ENCODE results near the gene DPP7.

Gene DPP7

DNA sequence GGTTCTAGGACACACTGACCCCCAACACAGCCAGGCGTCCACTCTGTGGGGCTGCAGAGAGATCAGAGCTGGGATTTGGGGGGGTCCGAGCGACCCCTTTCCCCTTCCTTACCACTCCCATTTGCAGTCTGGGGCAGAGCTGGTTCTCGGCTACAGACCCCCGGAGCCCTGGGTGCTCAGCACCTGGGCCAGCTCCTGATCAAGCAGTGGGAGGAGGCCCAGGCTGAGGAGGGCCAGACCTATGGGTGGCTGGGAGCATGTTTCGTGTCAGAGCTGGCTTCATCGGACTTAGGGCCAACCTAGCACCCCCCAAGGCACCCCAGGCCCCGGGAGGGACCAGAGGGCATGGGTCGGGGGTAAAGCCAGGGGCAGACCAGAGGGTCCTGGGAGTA, 32.0 kb upstream of the DPP7 start:
- Histone ChIP-seq H3K4me1 (ENCODE audit: control insufficient read depth, insufficient read depth, low read length) (no peaks in the 10 kb centered on the region), H3K4me3 (ENCODE audit: low read depth, low read length) (no peak overlapping the region), H3K27me3 (ENCODE audit: control insufficient read depth, insufficient read depth, low read length) (peaks cover 14% of the 10 kb centered on the region), H3K9ac (ENCODE audit: low read depth, low read length) (no peak overlapping the region), H3K9me3 (ENCODE audit: control insufficient read depth, insufficient read depth, low read length) (no peaks in the 10 kb centered on the region), H3K36me3 (ENCODE audit: control insufficient read depth, insufficient read depth, low read length) (no peaks in the 10 kb centered on the region)

DNA sequence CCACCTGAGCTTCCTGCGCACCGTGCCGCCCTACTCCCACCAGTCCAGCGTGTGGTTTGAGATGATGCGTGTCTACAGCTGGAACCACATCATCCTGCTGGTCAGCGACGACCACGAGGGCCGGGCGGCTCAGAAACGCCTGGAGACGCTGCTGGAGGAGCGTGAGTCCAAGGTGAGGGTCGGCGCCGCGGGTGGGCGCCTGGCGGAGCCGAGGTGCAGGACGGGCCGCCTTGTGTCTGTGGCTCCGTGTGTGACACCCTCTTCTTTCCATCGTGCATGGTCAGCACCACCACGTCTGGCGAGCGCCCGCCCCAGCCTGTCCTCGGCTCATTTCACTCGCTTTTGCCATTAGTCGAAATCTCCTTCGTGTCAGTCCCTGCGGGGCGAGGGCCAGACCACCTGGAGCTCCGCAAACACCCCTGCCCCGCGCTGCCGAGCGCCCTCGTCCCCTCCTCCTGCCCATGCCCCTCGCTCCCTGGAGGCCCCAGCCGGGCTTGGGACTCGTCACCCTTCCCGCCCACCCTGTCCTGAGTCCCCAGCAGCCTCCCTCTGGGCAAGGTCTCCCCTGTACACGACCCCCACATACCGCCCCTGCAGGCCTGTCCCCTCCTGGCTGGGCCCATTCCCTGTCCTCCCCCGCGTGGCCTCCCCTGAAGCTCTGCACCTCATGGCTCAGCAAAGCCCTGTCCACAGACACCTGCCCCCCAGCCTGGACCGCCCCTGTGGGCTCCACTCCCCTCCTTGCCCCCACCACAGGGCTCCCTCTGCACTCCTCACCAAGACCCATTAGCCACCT, 31.4 kb upstream of the DPP7 start:
- no peak overlapping the region for H3K4me3 ChIP-seq (ENCODE audit: low read depth, low read length)
- H3K4me1 ChIP-seq (ENCODE audit: control insufficient read depth, insufficient read depth, low read length), result no peaks in the 10 kb centered on the region
- no peaks in the 10 kb centered on the region for H3K9me3 ChIP-seq (ENCODE audit: control insufficient read depth, insufficient read depth, low read length)
- no peak overlapping the region for H3K9ac ChIP-seq (ENCODE audit: low read depth, low read length)
- H3K36me3 ChIP-seq (ENCODE audit: control insufficient read depth, insufficient read depth, low read length), result no peaks in the 10 kb centered on the region
- H3K27me3 ChIP-seq (ENCODE audit: control insufficient read depth, insufficient read depth, low read length), result peaks cover 20% of the 10 kb centered on the region

DNA sequence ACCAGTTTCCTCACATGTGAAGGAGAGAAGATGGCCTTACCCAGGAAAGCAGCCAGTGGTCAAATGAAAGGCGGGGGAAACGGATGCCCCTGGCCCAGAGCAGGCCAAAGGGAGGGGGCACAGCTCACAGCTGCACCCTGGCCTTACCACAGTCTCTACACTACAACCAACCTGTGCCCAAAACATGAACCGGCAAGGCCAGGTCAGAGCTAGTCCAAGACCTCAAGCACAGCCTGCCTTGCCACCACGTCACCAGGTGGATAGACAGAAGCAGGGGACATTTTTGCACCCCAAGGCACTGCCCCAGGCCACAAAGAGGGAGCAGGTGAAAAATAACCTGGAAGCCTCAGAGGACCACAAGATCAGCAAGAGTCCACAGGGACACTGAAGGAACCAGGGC, 28.9 kb upstream of the DPP7 start:
- peaks cover 40% of the 10 kb centered on the region for H3K27me3 ChIP-seq (ENCODE audit: control insufficient read depth, insufficient read depth, low read length)
- H3K4me3 ChIP-seq (ENCODE audit: low read depth, low read length), result no peak overlapping the region
- no peaks in the 10 kb centered on the region for H3K9me3 ChIP-seq (ENCODE audit: control insufficient read depth, insufficient read depth, low read length)
- no peaks in the 10 kb centered on the region for H3K36me3 ChIP-seq (ENCODE audit: control insufficient read depth, insufficient read depth, low read length)
- H3K4me1 ChIP-seq (ENCODE audit: control insufficient read depth, insufficient read depth, low read length), result no peaks in the 10 kb centered on the region
- no peak overlapping the region for H3K9ac ChIP-seq (ENCODE audit: low read depth, low read length)

DNA sequence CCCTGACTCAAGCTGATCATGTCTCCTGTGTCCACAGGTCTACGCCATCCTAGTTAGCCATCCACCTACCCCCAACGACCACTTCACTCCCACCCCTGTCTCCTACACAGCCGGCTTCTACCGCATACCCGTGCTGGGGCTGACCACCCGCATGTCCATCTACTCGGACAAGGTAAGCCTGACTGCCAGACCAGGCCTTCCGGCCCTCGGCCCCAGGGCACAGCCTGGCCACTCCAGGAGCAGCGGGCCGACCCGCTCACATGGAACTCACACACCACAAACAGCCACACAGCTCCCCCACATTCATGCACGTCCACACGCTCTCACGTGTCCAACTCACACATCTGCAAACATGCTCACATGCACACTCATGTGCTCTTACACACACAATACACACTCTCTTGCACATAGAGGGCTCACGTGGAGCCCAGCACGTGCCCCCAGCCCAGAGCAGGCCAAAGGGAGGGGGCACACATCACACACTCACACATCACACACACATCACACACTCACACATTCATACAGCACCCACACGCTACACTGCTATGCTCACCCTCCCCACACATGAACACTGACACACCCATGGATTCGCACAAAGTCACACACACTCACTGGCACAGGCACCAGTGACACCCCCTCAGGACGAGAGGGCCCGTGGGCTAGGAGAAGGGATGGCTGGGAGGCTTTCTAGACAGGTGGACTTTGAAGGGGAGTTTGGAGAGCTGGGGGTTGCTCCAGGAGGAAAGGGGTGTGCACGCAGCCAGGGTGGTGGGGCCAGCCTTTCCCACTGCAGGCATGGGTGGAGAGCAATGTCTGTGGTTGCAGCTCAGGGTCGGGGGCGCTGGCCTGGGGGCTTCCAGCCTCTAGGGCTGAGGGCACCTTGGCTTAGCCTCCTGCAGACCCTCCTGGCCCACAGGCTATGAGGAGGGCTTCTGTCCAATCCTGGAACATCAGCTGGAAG, 27.7 kb upstream of the DPP7 start:
- Histone ChIP-seq H3K9ac (ENCODE audit: low read depth, low read length) (no peak overlapping the region), H3K27me3 (ENCODE audit: control insufficient read depth, insufficient read depth, low read length) (peaks cover 50% of the 10 kb centered on the region), H3K36me3 (ENCODE audit: control insufficient read depth, insufficient read depth, low read length) (no peaks in the 10 kb centered on the region), H3K9me3 (ENCODE audit: control insufficient read depth, insufficient read depth, low read length) (no peaks in the 10 kb centered on the region), H3K4me1 (ENCODE audit: control insufficient read depth, insufficient read depth, low read length) (no peaks in the 10 kb centered on the region), H3K4me3 (ENCODE audit: low read depth, low read length) (no peak overlapping the region)

DNA sequence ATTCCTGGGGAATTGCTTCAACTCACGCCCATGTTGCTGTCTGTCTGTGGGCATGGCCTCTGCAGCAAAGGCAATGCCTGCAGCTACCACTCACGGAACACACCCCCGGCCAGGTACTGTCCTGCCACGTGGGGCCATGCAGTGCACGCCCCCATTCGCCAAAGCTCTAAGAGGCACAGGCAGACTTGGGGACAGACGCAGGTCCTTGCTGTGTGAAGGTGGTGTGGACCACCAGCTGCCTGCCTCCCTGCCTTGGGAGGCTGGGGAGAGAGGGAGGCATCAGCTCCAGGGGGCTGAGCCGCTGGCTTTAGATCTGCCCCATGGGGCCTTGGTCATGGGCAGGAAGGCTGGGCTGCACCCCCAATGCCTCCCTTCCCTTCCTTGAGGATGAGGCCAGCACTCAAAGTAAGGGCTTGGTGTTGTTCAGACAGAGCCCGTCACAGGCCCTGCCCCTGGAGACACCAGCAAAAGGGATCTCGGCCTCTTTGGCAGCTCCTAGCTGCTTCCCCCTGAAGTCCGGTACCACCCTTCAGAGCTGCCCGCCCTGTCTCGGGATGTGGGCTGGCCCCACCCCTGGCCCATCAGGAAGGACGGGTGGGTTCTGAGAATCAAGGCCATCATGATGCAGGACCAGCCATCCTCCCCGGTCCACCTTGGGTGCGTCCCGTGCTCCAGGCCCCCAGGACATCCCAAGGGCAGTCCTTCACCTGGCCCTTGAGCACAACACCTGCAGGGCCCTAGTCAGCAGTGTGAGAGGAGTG, 26.7 kb upstream of the DPP7 start:
- H3K4me1 ChIP-seq (ENCODE audit: control insufficient read depth, insufficient read depth, low read length), result no peaks in the 10 kb centered on the region
- H3K27me3 ChIP-seq (ENCODE audit: control insufficient read depth, insufficient read depth, low read length), result peaks cover 57% of the 10 kb centered on the region
- H3K36me3 ChIP-seq (ENCODE audit: control insufficient read depth, insufficient read depth, low read length), result no peaks in the 10 kb centered on the region
- no peak overlapping the region for H3K9ac ChIP-seq (ENCODE audit: low read depth, low read length)
- no peak overlapping the region for H3K4me3 ChIP-seq (ENCODE audit: low read depth, low read length)
- H3K9me3 ChIP-seq (ENCODE audit: control insufficient read depth, insufficient read depth, low read length), result no peaks in the 10 kb centered on the region

DNA sequence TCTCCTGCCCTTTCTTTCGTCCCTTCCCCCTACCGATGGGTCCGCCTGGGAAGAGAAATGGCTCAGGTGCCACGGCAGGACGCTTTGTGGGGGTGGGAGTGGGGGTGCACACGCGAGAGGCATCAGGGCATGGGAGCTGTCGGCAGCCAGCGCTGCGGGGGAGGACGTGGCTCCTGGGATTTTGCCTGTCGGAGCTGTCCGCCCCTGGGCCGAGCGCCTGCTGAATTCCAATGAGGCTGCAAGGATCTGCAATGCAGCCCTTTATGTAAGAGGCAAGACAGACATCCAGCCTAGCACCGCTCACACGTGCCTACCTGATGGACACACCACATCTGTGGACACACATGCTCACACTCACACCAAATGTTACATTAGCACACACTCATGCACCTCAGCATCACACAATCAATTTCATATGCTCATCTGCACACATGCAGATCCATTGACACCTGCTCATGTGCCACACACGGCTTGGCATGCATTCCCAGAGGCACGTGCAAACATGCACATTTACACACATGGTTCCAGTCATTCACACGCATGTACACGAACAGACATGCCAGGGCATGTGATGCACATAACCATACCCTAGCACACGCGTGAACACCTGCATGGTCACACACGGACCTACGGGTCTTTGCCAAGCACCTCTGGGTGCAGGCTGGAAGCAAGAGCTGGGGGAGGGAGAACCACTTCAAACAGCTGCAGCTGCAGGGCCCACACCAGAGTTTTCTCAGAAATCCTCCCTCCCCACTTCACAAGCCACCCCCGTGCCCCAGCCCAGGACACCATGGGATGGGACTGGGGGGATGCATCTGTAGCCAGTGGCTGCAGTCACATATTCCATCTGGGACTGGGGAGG, 25.8 kb upstream of the DPP7 start:
- no peaks in the 10 kb centered on the region for H3K4me1 ChIP-seq (ENCODE audit: control insufficient read depth, insufficient read depth, low read length)

DNA sequence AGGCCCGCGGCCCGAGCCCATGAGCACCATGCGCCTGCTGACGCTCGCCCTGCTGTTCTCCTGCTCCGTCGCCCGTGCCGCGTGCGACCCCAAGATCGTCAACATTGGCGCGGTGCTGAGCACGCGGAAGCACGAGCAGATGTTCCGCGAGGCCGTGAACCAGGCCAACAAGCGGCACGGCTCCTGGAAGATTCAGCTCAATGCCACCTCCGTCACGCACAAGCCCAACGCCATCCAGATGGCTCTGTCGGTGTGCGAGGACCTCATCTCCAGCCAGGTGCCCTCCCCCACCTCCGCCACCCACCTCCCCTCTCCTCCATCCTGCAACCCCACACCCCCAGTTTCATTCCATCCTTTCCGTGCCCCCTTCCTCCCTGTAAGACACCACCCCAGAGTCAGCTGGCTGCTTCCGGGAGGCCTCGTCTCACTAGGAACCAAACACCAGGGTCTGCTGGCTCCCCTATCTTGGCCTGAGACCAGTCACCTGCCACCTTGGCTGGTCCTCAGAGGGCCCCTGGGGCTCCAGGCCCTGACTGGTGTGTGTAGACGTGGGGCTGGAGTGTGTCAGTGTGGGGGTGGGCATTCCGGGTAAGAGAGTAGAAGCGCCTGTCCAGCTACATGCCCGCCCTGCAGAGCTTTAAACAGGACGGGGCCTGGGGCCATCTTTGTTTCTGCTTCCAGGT, 25.1 kb upstream of the DPP7 start:
- Histone ChIP-seq H3K9ac (ENCODE audit: low read depth, low read length) (no peak overlapping the region), H3K36me3 (ENCODE audit: control insufficient read depth, insufficient read depth, low read length) (no peaks in the 10 kb centered on the region), H3K4me3 (ENCODE audit: low read depth, low read length) (no peak overlapping the region), H3K4me1 (ENCODE audit: control insufficient read depth, insufficient read depth, low read length) (no peaks in the 10 kb centered on the region), H3K9me3 (ENCODE audit: control insufficient read depth, insufficient read depth, low read length) (no peaks in the 10 kb centered on the region), H3K27me3 (ENCODE audit: control insufficient read depth, insufficient read depth, low read length) (peaks cover 62% of the 10 kb centered on the region)

More for the DNA sequence above, 25.8 kb upstream of the DPP7 start:
- no peak overlapping the region for H3K4me3 ChIP-seq (ENCODE audit: low read depth, low read length)
- H3K9ac ChIP-seq (ENCODE audit: low read depth, low read length), result no peak overlapping the region
- H3K27me3 ChIP-seq (ENCODE audit: control insufficient read depth, insufficient read depth, low read length), result peaks cover 62% of the 10 kb centered on the region
- no peaks in the 10 kb centered on the region for H3K9me3 ChIP-seq (ENCODE audit: control insufficient read depth, insufficient read depth, low read length)
- no peaks in the 10 kb centered on the region for H3K36me3 ChIP-seq (ENCODE audit: control insufficient read depth, insufficient read depth, low read length)

DNA sequence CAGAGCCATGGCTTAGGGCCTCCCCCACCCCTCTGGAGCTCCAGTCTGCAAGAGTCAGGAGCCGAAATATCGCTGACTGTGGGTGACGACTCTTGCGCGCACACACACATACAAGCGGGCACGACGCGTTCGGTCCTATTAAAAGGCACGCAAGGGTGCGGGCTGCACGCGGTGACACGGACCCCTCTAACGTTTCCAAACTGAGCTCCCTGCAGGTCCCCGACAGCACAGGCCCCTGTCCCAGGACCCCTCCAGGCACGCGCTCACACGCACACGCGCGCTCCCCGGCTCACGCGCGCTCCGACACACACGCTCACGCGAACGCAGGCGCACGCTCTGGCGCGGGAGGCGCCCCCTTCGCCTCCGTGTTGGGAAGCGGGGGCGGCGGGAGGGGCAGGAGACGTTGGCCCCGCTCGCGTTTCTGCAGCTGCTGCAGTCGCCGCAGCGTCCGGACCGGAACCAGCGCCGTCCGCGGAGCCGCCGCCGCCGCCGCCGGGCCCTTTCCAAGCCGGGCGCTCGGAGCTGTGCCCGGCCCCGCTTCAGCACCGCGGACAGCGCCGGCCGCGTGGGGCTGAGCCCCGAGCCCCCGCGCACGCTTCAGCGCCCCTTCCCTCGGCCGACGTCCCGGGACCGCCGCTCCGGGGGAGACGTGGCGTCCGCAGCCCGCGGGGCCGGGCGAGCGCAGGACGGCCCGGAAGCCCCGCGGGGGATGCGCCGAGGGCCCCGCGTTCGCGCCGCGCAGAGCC, 24.4 kb upstream of the DPP7 start, which contains the start of gene GRIN1:
Gene GRIN1, plus strand, starts transcription at position 433 of the 746 bp plus-strand sequence. CDS start 333 bp downstream, outside the sequence.
- Histone ChIP-seq H3K4me1 (ENCODE audit: control insufficient read depth, insufficient read depth, low read length) (no peaks in the 10 kb centered on the region), H3K9me3 (ENCODE audit: control insufficient read depth, insufficient read depth, low read length) (no peaks in the 10 kb centered on the region), H3K36me3 (ENCODE audit: control insufficient read depth, insufficient read depth, low read length) (no peaks in the 10 kb centered on the region), H3K9ac (ENCODE audit: low read depth, low read length) (no peak within 1 kb of the TSS), H3K4me3 (ENCODE audit: low read depth, low read length) (peak within 1 kb of the TSS; percentile 39), H3K27me3 (ENCODE audit: control insufficient read depth, insufficient read depth, low read length) (peaks cover 64% of the 10 kb centered on the region)

DNA sequence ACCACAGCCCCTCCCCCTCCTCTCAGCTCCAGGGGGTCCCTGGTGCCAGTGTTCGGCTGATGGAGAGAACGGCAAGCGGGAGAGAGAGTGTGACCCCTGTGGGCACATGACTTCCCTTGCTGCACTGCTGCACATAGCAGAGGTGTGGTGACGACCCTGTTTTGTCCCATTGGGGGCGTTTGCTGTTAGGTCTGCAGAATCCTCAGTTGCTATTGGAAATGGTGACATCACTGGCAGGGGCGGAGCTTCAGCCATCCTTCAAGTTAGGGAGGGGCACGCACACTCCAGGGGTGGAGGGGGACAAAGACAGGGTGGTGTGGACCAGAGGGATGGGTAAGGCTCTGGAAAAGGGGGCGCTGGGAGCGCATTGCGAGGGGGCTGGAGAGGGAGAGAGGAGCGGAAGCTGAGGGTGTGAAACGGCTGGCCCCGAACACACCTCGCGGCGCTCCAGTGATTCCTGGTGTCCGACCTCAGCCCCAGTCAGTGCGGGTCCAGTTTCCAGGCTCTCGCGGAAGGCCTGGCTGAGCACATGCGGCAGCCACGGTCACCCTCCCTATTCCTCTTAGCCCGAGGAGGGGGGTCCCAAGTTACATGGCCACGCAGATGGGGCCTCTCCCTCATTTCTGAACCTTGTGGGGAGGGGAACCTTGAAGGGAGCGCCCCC, 23.7 kb upstream of the DPP7 start:
- H3K27me3 ChIP-seq (ENCODE audit: control insufficient read depth, insufficient read depth, low read length), result peaks cover 64% of the 10 kb centered on the region
- H3K4me1 ChIP-seq (ENCODE audit: control insufficient read depth, insufficient read depth, low read length), result no peaks in the 10 kb centered on the region
- H3K9me3 ChIP-seq (ENCODE audit: control insufficient read depth, insufficient read depth, low read length), result no peaks in the 10 kb centered on the region
- H3K36me3 ChIP-seq (ENCODE audit: control insufficient read depth, insufficient read depth, low read length), result no peaks in the 10 kb centered on the region
- H3K4me3 ChIP-seq (ENCODE audit: low read depth, low read length), result peak overlapping the region; percentile 39
- no peak overlapping the region for H3K9ac ChIP-seq (ENCODE audit: low read depth, low read length)

Data from iPS-15b (cell line).